ENCODE results near the gene LIPT2.

GRCh38 chr11:74506823-74507222, 13.3 kb upstream of the LIPT2 start:
- TF ChIP-seq CTCF (IDR thresholded peaks at IDR 0.05) (no peak), POLR2A (IDR thresholded peaks at IDR 0.05) (no peak)

Measured in lower leg skin (tissue), 3 donors.